ENCODE results near the gene TREX2.

Gene TREX2

DNA sequence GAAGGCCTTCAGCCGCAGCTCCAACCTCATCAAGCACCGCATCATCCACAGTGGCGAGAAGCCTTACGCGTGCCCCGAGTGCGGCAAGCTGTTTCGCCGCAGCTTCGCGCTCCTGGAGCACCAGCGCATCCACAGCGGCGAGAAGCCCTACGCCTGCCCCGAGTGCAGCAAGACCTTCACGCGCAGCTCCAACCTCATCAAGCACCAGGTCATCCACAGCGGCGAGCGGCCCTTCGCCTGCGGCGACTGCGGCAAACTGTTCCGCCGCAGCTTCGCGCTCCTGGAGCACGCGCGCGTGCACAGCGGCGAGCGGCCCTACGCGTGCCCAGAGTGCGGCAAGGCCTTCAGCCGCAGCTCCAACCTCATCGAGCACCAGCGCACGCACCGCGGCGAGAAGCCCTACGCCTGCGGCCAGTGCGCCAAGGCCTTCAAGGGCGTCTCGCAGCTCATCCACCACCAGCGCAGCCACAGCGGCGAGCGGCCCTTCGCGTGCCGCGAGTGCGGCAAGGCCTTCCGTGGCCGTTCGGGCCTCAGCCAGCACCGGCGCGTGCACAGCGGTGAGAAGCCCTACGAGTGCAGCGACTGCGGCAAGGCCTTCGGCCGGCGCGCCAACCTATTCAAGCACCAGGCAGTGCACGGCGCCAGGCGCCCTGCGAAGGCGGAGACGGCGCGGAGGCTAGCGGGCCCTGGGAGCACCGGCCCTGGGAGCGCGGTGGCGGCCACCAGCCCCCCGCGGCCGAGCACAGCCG lies 24.8 kb downstream of the TREX2 start:
- TF ChIP-seq, protein P1, sequence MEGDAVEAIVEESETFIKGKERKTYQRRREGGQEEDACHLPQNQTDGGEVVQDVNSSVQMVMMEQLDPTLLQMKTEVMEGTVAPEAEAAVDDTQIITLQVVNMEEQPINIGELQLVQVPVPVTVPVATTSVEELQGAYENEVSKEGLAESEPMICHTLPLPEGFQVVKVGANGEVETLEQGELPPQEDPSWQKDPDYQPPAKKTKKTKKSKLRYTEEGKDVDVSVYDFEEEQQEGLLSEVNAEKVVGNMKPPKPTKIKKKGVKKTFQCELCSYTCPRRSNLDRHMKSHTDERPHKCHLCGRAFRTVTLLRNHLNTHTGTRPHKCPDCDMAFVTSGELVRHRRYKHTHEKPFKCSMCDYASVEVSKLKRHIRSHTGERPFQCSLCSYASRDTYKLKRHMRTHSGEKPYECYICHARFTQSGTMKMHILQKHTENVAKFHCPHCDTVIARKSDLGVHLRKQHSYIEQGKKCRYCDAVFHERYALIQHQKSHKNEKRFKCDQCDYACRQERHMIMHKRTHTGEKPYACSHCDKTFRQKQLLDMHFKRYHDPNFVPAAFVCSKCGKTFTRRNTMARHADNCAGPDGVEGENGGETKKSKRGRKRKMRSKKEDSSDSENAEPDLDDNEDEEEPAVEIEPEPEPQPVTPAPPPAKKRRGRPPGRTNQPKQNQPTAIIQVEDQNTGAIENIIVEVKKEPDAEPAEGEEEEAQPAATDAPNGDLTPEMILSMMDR (IDR thresholded peaks at IDR 0.05; ENCODE audit: low read depth, low read length): no peak

DNA sequence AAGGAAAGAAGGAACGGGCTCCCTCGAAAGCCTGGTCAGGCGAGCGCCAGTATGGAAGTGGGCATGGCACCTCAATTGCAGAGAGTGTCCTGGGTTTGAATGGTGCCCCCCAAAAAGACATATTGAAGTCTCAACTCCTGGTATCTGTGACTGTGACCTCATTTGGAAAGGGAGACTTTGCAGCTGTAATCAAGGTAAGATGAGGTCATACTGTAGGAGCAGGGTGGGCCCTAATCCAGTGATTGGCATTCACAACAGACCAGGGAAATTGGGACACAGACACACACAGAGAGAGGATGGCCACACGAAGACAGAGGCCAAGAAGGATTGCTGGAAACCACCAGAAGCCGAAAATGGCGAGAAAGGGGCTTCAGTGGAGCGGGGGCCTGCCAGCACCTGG lies 28.2 kb downstream of the TREX2 start:
- TF ChIP-seq, protein P1 (IDR thresholded peaks at IDR 0.05; ENCODE audit: low read depth, low read length): no peak
- H3K4me3 ChIP-seq (ENCODE audit: low read depth, low read length): no peak overlapping the region

More for the DNA sequence above, 24.8 kb downstream of the TREX2 start:
- H3K4me3 ChIP-seq (ENCODE audit: low read depth, low read length): no peak overlapping the region

DNA sequence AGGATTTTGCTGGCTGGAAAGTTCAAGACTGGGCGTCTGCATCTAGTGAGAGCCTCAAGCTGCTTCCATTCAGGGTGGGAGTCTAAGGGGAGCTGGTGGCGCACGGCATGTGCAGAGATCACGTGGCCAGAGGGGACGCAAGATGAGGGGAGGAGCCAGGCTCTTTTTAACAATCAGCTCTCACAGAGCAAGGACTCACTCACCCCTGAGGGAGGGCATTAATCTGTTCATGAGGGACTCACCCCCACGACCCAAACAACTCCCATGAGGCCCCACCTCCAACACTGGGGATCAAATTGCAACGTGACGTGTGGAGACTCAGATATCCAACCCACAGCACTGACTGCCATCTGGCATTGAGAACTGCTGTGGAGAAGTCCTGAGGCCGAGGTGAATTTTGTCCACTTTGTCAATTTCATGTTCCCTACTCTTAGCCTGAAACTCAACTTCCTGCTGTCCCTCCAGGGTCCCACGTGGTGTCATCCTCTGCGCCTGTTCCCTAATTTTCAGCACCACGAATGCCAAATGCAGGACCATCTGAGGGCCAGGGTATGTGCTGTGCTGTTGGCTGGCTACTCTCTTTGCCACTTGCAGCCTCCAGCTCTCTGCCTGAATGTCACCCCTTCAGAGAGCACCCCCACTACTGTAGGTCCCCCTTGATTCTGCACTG lies 28.9 kb downstream of the TREX2 start:
- no peak overlapping the region for H3K4me3 ChIP-seq (ENCODE audit: low read depth, low read length)
- TF ChIP-seq, protein P1 (IDR thresholded peaks at IDR 0.05; ENCODE audit: low read depth, low read length): no peak

DNA sequence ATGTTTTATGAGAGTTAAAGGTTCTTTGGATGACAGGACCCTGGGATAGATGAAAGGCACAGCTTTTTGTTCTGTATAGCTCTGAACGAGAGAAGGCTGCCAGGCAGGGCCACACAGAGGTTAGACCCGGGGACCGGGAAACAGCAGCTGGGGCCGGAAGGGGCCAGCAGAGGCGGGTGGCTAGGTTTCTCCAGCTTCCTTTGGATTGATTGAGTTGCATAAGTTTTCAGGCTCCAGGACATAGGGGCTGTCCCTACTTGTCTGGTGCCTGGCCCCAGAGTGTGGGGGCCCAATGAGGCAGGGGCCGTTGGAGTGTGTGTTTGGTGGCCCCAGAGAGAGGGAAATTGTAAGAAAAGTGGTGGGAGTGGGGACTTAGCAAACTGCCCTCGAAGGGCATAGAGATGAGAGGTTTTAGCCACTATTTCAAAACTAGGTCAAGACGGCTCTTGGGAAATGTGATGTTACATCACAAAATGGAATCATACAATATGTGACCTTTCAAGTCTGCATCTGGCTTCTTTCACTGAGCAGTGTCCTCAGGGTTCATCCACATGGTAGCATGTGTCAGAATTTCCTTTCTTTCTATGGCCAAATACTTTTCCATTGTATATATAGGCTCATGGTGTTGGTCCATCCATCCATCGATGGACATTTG lies 30.9 kb downstream of the TREX2 start:
- H3K4me3 ChIP-seq (ENCODE audit: low read depth, low read length): no peak overlapping the region
- TF ChIP-seq, protein P1 (IDR thresholded peaks at IDR 0.05; ENCODE audit: low read depth, low read length): no peak

DNA sequence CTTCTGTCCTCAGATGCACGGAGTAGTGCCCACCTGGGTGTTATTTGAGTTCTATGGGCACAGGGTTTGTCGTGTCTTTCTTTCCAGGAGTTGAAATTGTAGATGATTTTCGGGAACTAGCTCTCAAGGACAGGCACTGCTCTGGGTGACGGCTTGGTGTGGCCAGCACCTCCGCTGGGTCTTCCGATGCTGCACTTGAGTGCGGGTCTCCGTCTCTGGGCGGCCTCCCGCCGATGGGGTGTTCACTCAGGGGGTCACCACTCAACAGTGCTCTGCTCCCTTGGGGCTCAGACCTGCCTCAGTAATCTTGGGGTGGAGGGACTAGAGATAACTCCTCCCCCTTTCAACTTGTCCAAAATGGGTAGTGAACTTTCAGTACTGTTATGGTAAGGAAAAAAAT lies 32.1 kb downstream of the TREX2 start:
- TF ChIP-seq, protein P1 (IDR thresholded peaks at IDR 0.05; ENCODE audit: low read depth, low read length): no peak
- H3K4me3 ChIP-seq (ENCODE audit: low read depth, low read length): no peak overlapping the region

DNA sequence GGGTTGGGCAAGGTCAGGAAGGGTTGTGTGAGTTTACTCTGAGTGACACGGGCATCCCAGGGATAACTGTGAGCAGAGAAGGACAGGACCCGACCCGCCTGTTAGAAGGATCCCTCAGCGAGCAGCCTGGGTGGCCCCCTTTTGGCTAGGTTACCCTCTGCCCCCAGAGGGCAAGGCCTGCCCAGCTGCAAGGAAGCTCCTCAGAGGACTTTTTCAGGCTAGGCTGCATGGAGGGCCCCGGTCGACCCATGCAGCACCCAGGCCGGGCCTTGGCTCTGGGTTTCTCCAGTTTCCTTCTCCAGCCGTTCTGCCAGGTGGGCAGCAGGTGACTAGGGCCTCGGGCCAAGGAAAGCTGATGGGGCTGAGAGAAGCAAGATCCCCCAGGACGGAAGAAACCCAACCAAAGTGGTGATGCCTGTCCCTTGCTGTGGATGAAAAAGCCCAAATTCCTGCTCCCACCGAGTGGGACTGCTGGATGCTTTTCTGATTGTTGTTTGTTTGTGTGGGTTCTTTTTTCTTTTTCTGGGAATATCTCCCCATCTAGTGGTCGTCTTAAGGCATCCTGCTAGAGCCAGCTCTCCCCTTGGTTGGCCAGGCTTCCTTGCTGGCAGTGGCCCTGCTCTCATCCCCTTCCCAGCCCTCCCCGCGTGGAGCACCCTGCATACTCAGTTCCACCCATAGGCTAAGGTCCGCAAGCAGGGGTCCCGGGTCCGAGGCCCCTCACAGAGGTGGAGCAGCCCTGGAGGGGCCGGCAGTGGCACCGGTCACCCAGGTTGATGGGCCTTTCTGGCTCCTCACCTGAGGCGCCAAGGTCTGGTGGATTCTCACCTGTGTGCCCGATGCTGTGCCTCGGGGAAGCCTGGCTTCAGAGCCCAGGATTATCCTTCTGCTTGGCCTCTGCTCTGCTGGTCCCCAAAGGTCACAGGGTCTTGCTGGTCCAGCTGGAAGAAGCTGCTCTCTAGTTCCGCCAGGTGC lies 32.8 kb downstream of the TREX2 start:
- TF ChIP-seq, protein P1 (IDR thresholded peaks at IDR 0.05; ENCODE audit: low read depth, low read length): no peak

More for the DNA sequence above, 32.8 kb downstream of the TREX2 start:
- H3K4me3 ChIP-seq (ENCODE audit: low read depth, low read length): no peak overlapping the region
